Posterior vena cava (tissue), 2 donors: ENCODE data around the gene YIPF2. TPM values are rescaled to one million over a fixed set of nuclear protein-coding genes. Genes with fewer than 3 reads are reported as not detected.
"Not testable (repeated sequence)": the region's sequence is repeated elsewhere in the genome, so short reads cannot be mapped to it uniquely, and the experiment has no call there.

Experiments
- DNase-seq: peaks from one replicate; pipeline ENCODE4 v3.0.0-alpha.2; 2020; ENCODE audit warnings: low spot score
- intact Hi-C, 2 donors: fragments of 100-400 bp; cut with DNase I; formaldehyde crosslinking; loops; one replicate each; pipeline versions ENCODE4 v1.14.1 to v1.14.2; 2022 to 2023
- total RNA-seq, 2 donors: library from RNA; stranded (reverse); fragmentation: NEBNext Ultra II Directional; extraction: Animal tissue kit (Norgen Biotek cat#: 25700); gene quantifications; one replicate each; pipeline ENCODE4 v1.2.1, GENCODE V29; 2021
- donor health status: DM: yes; HTN: yes; CAD: no.
- donor health status: DM: yes; HTN: yes; CAD: no.

The YIPF2 gene
- total RNA-seq, 2 donors from 2014 or later = 36.0 to 40.0 TPM

- intact Hi-C loops = no loop called here
- DNase-seq = no peak
Observed at GRCh38 chr19:10887616-10888367, 40.6 kb downstream of the YIPF2 start.

GRCh38 chr19:10885201-10886169 is 43.0 kb downstream of the YIPF2 start:
- DNase-seq = no peak
- intact Hi-C loops = no loop called here

GRCh38 chr19:10884274-10884673 is 44.2 kb downstream of the YIPF2 start:
- intact Hi-C loops = loop anchor here in 1 of 2 donors (5.0 kb wide), 1 partner anchor 33 kb away; no protein-coding TSS in a partner anchor

GRCh38 chr19:10882108-10882457 is 46.4 kb downstream of the YIPF2 start:
- DNase-seq = no peak
- intact Hi-C loops = loop anchor here in 1 of 2 donors (5.0 kb wide), 1 partner anchor 35 kb away; no protein-coding TSS in a partner anchor

More at GRCh38 chr19:10884274-10884673, 44.2 kb downstream of the YIPF2 start:
- no peak for DNase-seq

GRCh38 chr19:10881403-10882107 is 46.9 kb downstream of the YIPF2 start:
- intact Hi-C loops = loop anchor here in 1 of 2 donors (5.0 kb wide), 1 partner anchor 36 kb away; no protein-coding TSS in a partner anchor
- no peak for DNase-seq

GRCh38 chr19:10878253-10878652 is 50.2 kb downstream of the YIPF2 start:
- intact Hi-C loops = no loop called here
- no peak for DNase-seq

GRCh38 chr19:10877608-10878007 is 50.8 kb downstream of the YIPF2 start:
- intact Hi-C loops, DNase-seq: not testable (repeated sequence)

- intact Hi-C loops = no loop called here
- DNase-seq = no peak
Observed at GRCh38 chr19:10876459-10877240, 51.8 kb downstream of the YIPF2 start.

GRCh38 chr19:10874024-10874423 is 54.4 kb downstream of the YIPF2 start:
- intact Hi-C loops = no loop called here

GRCh38 chr19:10872546-10873107 is 55.8 kb downstream of the YIPF2 start:
- intact Hi-C loops = no loop called here
- no peak for DNase-seq

More at GRCh38 chr19:10874024-10874423, 54.4 kb downstream of the YIPF2 start:
- DNase-seq = no peak

Other genes starting within 250 kb of the YIPF2 start
- 10 to 100 TPM; 24.9 to 27.6 TPM for gene QTRT1, start 227.2 kb downstream of the YIPF2 start, total RNA-seq
- 100 to 1,000 TPM in 1 of 2 donors, 10 to 100 TPM in 1; 94.9 to 107 TPM for gene DNM2, start 210.6 kb downstream of the YIPF2 start, total RNA-seq
- 10 to 100 TPM; 15.4 to 17.9 TPM for gene TMED1, start 92.4 kb downstream of the YIPF2 start, total RNA-seq
- 1 to 10 TPM; 2.0 to 2.3 TPM for gene C19orf38, start 80.2 kb downstream of the YIPF2 start, total RNA-seq
- 10 to 100 TPM; 35.1 to 42.1 TPM for gene CARM1, start 57.1 kb downstream of the YIPF2 start, total RNA-seq
- 10 to 100 TPM in 1 of 2 donors, 1 to 10 TPM in 1; 9.4 to 11.6 TPM for gene TIMM29, start 172 bp upstream of the YIPF2 start, total RNA-seq
- gene SMARCA4, start 32.4 kb upstream of the YIPF2 start, total RNA-seq = 10 to 100 TPM; 68.2 to 68.8 TPM
- 10 to 100 TPM; 51.0 to 66.4 TPM for gene LDLR, start 160.8 kb upstream of the YIPF2 start, total RNA-seq
- 1 to 10 TPM in 1 of 2 donors, under 1 TPM in 1; 0.81 to 2.2 TPM for gene SPC24, start 227.1 kb upstream of the YIPF2 start, total RNA-seq